HG02642 (cell line): Measurements from ENCODE around the gene CRY2.
"Not testable (repeated sequence)": the region's sequence is repeated elsewhere in the genome, so short reads cannot be mapped to it uniquely, and the experiment has no call there.

Source experiments
- ATAC-seq: cut with Tn5 transposase; IDR thresholded peaks from one replicate; pipeline ENCODE4 v1.9.1; 2021; ENCODE audit warnings: mild to moderate bottlenecking; ENCODE audit not compliant: unreplicated experiment, poor library complexity

The CRY2 gene

DNA sequence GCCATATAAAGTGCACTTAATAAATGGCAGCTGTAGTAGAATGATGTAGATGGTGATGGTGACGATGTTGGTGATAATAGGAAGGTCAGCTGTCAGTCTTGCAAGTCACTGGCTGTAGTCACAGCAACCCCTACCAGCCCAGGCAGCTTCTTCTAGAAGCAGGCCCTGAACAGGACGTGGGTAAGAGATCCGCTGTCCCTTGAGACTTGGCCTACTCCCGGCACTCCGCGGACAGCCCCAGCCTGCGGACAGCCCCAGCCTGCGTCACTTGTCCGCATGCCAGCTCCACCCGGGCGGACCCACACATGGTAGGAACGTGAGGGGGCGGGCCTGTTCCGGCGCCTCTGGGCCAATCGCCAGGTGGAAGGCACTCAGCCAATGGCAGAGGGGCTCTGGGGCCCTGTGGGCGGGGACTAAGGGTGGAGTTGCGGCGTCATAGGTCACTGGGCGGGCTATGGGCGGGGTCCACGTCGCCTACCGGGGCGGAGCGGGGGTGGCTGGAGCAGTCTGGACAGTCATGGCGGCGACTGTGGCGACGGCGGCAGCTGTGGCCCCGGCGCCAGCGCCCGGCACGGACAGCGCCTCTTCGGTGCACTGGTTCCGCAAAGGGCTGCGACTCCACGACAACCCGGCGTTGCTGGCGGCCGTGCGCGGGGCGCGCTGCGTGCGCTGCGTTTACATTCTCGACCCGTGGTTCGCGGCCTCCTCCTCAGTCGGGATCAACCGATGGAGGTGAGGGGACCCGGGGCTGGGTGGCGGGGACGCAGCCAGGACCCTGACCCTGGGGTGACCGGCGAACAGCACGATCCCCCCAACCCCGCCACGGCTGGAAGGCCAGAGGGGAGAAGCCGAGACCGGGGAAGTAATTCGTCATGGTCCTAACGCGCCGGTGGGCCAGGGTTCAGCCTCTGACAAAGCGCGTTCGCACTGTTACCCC is at the start of gene CRY2:
Gene CRY2, plus strand, starts transcription at position 502 of the 937 bp plus-strand sequence. Its CDS starts 16 bp downstream, at position 518.
- ATAC-seq, result peak; percentile 96

DNA sequence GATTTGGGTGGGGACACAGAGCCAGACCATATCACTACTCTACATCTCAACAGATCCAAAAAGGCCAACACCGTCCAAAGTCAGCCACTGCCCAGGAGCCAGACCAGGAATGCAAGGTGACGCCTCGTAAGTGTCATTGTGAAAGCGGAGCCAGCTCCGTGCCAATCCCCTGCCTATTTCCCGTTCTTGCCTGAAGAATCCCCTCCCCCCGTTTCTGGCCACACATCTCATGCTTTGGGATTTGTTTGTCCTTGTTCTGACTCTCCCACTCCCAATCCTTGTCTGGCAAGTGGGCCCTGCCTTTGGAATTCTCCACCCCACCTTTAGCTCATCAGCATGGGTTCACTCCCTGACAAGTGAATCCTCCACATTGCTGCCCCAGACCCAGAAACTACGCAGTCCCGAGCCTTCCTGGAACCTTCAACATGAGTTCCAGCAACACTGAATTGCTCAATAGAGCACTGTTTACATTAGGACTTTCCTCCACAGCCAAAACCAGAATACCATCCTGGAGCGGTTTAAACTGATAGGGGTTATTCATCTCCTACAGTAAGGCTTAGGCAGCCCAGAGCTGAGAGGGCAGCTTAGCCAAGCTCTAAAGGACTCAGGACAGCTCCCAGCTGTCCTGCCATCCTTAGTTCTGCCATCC is 48.4 kb upstream of the CRY2 start:
- ATAC-seq, result no peak

DNA sequence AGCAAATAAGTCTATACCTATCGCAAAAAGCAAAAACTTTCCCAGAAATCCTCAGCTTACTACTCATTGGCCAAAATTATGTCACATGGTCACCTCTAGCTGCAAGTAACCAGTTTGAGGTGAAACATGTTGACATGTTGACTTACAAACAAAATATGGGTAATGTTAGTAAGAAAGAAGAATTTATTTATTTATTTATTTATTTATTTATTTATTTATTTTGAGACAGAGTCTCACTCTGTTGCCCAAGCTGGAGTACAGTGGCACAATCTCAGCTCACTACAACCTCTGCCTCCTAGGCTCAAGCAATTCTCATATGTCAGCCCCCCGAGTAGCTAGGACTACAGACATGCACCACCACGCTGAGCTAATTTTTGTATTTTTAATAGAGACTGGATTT is 47.7 kb upstream of the CRY2 start:
- ATAC-seq, result no peak

DNA sequence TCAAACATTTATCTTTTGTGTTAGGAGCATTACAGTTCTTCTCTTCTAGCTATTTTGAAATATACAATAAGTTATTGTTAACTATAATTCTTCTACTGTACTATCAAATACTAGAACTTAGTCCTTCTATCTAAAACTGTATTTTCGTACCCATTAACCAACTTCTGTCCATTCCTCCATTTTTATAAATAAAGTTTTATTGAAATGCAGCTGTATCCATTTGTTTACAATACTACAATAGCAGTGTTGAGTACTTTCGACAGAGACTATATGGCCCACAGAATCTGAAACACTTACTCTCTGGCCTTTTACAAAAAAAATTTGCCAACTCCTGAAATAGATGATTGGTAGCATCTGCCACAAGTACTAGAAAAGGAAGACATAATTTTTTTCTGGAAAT is 47.0 kb upstream of the CRY2 start:
- no peak for ATAC-seq

DNA sequence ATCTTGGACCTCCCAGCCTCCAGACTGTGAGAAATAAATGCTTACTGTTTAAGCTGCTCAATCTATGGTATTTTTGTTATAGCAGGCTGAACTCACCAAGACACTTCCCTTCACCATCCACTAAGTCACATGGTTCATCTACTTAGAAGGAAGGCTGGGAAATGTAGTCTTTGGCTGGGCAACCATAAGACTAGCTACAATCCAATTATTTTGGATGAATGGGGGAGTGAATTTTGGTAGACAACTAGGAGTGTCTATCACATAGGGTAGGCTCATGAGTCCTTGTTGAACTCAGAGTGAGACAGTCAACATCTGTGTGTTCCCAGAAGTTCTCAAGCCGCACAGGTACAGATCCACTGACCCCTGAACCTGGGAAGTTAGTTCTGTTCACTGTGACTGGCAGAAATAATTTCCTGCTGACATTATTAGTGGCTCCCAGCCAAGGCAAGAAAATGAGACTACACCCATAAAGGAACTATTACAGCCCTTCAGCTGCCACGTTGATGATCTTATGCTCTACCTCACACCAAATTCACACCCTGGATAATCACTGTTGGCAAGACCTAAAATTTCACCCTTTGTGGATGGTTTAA is 45.5 kb upstream of the CRY2 start:
- no peak for ATAC-seq

DNA sequence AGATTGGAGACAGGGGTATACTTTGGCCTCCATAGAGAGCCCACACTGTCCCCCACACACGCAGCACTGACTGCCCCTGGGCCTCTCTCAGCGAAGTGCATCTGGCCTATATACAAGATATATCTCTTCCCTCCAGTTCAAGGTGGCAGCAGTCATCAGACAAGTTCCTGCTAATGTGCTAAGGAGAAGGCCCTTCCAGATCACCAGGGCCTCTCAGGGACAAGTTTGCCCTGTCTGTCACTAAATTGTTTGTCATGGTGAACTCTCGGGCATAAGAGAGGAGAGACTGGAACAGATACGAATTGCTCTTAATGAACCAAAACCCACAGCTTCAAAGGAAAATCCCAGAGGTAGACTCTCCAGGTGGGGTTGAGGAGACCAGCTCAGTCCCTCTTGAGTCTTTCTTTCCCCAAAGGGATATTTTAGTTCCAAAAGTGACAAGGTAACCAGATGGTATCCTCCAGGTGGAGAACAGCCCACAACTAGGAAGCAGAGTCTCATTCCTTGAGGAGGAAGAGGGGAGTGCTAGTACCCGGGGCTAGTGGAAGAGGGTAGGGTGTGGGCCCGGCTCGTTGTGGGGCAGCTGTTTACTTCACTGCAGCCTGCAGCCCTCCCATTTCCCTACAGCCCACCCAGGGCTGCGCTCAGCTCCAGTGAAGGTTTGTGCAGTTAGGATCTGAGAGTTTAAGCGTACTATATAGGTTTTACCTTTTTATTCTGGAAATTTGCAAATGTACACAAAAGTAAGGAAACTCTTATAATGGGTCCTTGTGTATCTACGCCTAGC is 44.6 kb upstream of the CRY2 start:
- no peak for ATAC-seq

DNA sequence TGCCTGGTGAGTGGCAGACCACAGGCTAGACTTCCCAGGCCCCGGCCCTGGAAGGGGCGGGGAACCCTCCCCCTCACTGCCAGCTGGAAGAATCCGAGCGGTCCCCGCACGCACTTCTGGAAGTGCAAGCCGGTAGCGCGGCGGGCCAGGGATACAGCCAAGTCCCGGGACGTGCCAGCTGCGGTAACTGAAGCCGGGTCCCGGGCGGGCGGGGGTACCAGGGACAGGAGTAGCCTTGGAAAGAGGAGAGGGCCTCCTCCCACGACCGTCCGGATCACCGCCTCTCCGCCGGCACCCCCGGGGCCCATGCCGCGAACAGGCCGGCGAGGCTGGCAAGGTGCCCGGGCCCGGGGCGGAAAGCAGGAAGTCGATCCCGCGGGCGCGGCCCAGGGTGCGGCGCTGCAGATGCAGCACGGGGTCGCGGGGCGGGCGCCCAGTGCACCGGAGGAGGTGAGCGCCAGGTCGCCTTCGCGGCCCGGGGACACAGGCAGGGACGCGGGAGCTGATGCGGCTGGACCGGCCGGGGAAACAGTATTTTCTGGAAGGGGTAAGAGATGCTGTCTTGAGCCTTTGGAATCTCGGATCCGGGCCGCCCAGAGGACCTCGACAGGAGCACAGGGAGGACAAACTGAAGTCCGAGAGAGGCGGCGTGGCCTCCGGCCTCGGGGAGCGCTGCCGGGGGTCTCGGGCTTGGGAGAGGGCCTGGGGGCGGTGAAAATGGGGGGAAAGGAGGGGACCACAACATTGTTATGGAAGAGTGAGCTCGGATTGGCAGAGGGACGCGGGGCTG is 43.1 kb upstream of the CRY2 start:
- ATAC-seq, result peak; percentile 32

DNA sequence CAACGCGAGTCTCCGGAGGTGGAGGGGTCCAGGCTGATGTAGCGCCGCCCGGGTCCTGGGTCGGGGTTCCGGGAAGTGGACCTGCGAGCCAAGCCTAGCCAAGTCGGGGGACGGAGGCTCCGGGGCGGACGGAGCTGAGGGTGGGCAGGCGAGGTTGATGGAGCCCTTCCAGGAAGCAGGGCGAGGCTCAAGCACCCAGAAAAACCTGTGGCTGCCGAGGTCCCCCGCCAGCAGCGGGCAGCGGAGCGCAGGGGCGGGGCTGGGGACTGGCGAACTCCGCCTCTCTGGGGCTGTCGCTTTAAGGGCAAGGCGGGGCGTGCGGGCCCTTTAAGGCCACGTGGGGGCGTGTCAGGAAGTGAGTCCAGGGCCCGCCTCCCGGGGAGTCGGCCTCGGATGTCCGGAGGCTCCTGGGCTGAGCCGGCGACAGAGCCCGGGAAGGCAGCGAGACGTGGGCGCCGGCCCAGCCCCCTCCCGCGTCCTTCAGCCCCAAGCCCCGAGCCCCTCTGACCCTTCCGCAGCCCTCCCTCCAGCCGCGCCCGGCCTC is 42.4 kb upstream of the CRY2 start, which contains the start of gene SLC35C1:
Gene SLC35C1, plus strand, starts transcription at position 389 of the 544 bp plus-strand sequence. CDS start 653 bp downstream, outside the sequence.
- ATAC-seq, result peak; percentile 97

DNA sequence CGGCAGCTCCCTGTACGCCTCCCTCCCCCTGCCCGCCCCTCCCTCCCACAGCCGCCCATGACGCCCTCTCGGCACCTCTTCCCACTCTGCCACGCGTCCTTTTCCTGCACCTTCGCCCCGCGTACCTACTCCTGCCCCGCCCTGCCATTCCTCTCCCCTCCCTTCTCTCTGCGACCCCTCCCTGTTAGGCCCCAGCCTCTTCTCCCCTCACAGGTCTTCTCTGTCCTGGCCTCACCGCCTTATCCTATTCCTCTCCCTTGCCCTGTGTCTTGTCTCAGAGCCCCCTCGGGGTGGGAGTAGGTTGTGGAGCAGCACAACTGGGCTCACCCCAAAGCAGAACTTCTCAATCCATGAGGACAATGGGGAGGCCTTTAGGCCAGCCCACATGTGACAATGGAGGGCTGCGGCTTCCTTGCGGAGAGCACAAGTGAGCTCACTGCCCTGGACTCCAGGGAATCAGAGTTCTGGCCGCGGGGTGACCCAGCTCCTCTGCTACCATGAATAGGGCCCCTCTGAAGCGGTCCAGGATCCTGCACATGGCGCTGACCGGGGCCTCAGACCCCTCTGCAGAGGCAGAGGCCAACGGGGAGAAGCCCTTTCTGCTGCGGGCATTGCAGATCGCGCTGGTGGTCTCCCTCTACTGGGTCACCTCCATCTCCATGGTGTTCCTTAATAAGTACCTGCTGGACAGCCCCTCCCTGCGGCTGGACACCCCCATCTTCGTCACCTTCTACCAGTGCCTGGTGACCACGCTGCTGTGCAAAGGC is 41.8 kb upstream of the CRY2 start:
- peak; percentile 40 for ATAC-seq

DNA sequence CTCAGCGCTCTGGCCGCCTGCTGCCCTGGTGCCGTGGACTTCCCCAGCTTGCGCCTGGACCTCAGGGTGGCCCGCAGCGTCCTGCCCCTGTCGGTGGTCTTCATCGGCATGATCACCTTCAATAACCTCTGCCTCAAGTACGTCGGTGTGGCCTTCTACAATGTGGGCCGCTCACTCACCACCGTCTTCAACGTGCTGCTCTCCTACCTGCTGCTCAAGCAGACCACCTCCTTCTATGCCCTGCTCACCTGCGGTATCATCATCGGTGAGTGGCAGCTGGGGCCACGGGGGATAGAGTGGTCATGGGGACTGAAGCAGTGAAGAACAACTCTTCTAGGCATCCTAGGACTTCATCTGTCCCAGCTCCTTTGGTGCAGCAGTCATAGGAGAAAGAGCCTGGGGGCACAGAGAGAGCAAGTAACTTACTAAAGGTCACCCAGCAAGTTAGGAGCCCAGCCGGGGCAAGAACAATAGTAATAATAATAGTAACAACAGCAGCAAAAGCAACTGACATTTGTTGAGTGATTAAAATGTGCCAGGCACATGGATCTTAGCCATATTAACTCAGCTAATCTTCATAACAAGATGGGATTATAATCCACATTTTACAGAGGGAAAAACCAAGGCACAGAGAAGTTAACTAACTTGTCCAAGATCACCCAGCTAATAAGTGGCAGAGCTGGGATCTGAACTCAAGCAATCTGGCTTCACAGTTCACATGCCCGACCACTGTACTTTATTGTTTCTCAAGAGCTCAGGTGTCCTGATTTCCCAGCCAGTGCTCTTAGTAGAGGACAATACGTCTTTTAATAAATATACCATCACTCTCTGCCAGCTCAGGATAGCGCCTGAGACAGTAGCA is 41.0 kb upstream of the CRY2 start:
- ATAC-seq, result no peak

DNA sequence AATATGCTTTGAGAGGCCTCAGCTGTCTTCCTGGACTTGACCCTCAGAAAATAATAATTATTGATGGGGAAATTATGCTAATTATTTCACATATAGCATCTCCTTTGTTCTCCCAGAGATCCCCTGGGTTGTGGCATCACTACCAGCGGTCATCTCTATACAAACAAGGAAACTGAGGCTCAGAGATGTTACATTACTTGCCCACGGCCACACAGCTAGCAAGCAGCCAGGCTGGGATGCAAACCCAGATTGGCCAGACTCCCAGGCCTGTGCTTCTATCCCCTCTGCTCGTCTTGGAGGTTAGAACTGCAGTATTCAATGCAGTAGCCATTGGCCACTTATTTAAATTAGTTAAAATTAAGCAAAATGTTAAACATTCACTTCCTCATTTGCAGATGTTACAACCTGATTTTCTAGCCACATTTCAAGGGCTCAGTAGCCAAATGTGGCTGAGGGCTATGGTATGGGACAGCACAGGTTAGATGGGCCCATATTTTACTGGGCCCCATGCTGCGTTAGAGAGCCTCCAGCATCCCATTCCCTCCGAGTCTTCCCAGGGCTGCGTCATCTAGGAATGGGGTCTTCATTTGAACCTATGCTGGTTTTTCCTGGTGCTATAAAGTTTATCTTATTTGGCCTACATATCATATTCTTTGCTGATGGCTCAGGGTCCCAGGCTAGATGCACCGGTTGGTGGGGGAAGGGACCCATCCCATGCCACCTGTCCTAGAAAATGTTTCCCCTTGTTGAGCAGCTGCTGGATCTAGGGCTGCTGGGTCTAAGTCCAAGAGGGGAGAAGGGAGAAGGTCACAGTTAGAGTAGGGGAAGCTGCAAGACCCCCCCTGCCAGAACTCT is 40.1 kb upstream of the CRY2 start:
- no peak for ATAC-seq

DNA sequence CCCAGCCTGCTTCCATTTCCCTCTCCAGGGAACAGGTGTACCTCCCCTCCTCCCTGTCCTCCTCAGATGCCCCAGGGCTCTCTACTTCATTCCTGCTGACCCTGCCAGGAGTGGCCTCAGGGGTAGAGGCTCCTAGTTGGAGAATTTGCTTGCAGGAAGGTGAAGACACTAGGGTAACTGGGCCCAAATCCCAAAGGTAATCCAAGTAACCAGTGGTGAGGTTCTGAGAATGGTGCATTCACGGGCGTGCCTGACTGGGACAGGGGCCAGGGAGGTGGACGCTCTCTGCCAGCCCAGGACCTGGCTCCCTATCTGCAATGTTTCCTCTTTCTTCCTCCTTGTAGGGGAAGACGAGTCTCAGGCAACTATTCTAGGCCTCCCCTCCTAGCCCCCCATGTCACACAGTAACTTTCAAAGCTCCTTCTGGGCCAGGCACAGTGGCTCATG is 39.5 kb upstream of the CRY2 start:
- no peak for ATAC-seq

DNA sequence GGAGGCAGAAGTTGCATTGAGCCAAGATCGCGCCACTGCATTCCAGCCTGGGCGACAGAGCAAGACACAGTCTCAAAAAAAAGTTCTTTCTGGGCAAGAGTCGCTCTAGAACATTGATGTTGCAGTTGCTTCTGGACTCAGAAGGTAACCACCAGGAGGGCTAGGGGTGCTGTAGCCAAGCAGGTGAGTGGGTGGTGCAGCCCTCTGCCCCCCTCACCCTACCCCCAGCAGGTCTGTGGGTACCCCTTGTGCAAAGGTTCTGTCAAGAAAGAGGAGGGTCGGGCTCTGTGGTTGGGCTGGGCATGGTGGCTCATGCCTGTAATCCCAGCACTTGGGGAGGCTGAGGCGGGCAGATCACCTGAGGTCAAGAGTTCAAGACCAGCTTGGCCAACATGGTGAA is 38.8 kb upstream of the CRY2 start:
- not testable (repeated sequence) for ATAC-seq

DNA sequence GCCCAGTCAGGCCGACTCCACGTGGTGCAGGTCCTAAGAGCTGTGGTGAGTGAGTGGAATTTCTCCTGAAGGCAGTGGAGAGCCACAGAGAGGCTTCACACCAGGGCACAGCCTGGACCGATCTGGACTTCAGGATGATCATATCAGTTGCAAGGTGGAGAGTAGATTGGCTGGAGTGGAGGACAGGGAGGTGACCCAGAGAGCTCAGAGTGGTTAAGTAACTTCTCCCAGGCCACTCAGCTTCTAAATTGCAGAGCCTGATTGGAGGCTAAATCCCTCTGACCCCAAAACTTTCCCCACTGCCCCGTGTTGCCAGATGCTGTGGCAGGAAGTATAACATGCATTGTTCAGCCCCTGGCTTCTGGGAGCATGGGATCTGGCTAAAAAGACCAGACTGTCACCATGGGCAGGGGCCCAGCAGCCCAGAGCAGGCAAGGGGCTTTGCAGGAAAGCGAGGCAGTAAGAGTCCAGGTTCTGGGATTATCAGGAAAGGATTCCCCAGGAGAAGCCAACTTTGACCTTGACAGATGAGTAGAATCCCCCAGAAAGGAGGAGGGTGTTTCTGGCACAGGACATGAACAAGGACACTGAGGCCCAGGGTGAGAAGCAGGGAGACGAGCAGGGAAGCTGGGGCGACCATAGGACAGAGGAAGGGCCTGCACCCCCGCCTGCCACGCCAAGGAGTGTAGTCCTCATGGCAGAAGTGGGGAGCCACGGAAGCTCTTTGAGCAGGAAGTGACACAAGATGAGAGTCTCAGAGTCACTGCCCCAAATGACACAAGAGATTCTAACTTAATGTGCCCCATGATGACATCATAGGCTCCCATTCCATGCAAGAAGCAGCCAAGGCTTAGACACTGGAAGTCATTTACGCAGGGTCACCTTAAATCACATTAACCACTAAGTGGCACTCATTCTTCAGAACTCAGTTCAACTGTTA is 37.5 kb upstream of the CRY2 start:
- ATAC-seq, result no peak

DNA sequence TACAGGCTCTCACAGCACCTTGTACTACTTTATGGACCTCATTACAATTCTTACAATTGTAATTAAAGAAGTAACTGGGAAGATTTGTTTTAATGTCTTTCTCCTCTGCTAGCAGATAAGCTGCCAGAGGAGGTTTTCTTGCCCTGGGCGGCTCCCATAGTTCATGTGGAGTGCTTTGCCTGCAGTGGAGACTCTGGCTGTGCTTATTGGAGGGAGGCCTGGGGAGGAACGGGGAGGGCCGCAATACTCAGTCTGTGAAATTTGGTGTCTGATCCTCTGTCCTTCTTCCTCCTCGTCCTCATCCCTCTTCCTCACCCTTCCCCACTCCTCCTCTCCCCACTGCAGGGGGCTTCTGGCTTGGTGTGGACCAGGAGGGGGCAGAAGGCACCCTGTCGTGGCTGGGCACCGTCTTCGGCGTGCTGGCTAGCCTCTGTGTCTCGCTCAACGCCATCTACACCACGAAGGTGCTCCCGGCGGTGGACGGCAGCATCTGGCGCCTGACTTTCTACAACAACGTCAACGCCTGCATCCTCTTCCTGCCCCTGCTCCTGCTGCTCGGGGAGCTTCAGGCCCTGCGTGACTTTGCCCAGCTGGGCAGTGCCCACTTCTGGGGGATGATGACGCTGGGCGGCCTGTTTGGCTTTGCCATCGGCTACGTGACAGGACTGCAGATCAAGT is 36.7 kb upstream of the CRY2 start:
- ATAC-seq, result no peak
